GM12873 (cell line): ENCODE data around the gene RPLP2.

Experiments
- TF ChIP-seq, protein P1 (sequence below): IDR thresholded peaks from 2 replicates; pipeline ENCODE4 v1.5.1; 2012; ENCODE audit warnings: low read depth, mild to moderate bottlenecking, moderate library complexity, low read length, control low read depth; ENCODE audit not compliant: insufficient read depth; ENCODE audit errors: missing control alignments

The RPLP2 gene

DNA sequence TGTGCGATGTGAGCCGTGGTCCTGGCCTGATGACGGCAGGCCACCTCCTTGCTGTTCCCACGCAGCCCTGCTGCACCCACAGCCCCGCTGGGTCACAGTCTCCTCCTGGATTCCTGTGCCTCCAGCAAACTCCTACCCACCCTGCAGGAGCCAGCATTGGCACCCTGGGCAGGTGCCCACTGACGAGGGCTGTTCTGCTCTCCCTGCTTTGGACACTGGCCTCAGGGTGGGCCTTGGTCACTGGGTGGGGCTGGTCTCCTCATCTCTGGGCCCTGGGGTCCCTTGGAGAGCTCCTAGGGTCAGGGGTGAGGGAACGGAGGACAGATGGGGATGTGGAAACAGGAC, 45.5 kb downstream of the RPLP2 start:
- TF ChIP-seq, protein P1, sequence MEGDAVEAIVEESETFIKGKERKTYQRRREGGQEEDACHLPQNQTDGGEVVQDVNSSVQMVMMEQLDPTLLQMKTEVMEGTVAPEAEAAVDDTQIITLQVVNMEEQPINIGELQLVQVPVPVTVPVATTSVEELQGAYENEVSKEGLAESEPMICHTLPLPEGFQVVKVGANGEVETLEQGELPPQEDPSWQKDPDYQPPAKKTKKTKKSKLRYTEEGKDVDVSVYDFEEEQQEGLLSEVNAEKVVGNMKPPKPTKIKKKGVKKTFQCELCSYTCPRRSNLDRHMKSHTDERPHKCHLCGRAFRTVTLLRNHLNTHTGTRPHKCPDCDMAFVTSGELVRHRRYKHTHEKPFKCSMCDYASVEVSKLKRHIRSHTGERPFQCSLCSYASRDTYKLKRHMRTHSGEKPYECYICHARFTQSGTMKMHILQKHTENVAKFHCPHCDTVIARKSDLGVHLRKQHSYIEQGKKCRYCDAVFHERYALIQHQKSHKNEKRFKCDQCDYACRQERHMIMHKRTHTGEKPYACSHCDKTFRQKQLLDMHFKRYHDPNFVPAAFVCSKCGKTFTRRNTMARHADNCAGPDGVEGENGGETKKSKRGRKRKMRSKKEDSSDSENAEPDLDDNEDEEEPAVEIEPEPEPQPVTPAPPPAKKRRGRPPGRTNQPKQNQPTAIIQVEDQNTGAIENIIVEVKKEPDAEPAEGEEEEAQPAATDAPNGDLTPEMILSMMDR, result no peak

DNA sequence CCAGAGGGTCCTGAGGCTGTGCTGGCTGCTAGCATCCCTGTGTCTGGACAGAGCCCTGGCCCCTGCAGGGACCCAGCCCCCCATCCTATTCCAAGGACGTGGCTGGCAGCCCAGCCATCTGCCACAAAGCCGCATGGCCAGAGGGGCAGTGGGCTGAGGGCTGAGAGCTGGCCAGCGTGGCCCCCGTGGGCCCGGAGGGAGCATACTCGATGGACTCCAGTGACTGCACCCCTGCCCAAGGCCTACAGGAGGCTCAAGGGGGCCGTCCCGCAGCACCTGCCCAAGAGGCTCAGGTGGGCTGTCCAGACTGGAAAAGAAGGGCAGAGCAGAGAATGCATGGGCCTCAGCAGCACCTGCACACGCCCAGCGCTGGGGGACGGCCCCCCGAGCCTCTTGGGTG, 46.0 kb downstream of the RPLP2 start:
- TF ChIP-seq, protein P1, result no peak

DNA sequence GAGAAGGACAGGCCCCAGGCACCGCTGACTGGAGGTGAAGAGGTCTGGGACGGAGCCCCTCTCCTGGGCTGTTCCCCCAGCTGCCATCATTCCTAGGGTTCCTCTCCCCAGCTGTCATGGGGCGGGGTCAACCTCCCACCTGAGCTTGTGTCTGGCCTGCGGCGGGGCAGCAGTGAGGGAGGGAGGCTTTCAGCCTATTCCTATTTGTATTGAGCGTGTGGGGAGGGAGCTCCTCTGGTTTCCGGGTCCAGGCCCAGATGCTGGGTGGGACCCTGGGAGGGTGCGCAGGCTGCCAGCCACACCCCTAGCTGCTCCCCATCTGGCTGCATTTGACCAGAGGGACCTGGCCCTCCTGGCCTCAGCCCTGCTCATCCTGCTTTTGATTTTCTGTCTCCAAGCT, 46.6 kb downstream of the RPLP2 start:
- TF ChIP-seq, protein P1, result no peak

DNA sequence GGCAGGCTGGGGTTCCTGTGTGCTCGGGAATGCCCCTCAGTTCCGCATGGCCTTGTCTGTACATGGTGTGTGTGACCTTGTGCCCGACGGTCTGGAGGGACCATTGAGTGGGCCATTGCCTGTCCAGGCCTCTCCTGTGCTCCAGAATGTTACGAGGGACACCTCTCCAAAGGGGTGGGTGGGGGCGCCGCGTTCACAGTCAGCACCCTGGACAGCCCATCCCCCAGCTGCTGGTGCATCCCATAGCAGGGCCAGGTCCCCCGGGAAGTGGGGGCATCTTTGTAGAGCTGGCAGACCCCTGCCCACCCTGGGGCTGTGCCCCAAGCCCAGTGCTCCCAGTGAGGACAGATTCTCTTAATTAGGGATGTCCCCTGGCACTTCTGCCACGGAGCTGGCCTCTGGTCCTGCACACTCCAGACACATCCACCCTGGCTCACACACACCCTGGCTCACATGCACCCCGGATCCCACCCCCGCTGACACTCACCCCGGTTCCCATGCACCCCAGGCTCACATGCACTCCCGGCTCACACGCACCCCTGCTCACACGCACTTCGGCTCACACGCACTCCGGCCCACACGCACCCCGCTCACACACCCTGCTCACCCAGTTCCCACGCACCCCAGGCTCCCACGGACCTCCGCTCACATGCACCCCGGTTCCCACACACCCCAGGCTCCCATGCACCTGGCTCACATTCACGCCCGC, 48.4 kb downstream of the RPLP2 start:
- TF ChIP-seq, protein P1, result no peak

DNA sequence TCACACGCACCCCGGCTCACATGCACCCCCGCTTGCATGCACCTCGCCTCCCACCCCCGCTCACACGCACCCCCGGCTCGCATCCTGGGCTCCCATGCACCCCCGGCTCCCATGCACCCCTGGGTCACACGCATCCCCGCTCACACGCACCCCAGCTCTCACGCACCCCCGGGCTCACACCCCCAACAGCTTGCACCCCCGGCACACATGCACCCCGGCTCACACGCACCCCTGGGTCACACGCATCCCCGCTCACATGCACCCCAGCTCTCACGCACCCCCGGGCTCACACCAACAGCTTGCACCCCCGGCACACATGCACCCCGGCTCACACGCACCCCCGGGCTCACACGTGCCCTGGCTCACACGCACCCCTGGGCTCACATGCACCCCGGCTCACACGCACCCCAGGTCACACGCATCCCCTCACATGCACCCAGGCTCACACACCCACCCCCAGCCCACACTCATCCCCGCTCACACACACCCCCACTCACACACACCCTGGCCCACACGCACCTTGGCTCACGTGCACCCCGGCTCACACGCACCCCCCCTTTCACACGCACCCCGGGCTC, 49.1 kb downstream of the RPLP2 start:
- TF ChIP-seq, protein P1, result no peak

DNA sequence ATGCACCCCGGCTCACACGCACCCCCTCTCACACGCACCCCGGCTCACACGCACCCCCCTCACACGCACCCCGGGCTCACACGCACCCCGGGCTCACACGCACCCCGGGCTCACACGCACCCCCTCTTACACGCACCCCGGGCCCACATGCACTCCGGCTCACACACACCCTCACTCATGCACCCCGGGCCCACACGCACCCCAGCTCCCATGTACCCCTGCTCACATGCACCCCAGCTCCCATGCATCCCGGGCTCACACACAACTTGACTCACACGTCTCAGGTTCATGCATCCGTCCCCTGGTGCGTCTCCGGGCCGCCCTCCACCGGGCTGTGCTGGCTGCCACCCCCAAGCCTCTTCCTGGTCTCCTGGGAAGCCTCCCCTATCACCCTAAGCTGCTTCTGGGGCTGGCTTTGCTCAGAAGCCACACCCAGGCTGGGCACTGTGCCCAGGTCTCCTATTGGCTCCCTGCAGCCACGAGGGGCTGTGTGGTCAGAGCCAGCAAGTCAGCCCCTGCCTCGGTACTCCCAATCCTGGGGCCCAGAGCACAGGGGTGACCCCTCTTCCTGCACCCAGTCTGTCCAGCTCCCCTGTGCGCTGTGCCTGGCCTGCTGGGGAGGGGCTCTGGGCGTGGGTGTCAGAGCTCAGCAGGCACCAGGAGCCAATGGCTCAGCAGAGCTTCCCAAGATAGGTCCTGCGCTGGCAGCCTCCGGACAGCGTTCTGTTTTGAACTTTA, 49.8 kb downstream of the RPLP2 start:
- TF ChIP-seq, protein P1, result no peak

DNA sequence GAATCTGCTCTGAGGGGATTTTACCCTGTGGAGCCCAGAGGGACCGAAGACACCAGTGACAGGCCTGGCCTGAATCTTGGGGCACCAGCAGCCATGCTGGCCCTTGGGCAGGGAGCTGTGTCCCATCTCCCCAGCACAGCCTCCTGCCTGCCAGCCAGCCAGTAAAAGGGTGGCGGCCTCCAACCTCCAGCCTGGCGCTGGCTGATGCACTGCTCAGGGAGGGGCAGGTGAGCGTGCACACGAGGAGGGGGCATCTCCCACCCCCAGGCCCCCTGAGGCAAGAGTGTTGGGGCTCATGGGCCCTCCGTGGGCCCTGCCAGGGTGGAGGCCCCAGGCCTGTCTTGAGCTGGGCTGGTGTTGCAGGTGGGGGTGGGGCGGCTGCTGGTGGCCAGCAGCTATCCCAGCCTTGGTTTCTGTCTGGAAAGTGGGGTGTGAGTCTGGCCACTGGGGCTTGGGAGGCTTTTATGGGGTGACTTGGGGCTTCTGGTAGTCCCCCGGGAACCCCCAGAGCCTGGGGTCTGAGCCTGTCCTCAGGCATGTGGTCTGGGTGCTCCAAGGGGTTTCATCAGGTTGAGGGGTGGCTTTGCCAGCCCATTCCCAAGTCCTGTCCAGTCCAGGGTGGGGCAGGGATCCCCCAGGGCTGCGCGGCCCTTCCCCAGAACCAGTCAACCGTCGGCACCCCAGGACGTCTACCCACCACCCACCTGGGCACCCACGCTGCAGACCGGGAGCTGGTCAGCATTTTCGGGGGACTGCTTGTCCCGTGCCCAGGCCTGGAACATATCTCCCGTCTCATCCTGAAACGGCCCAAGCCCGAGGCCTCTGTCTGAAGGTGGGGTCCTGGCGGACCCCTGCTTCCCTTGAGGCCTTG, 50.7 kb downstream of the RPLP2 start:
- TF ChIP-seq, protein P1, result no peak
